ENCODE results near the gene NUDT14.

NUDT14 gene

DNA sequence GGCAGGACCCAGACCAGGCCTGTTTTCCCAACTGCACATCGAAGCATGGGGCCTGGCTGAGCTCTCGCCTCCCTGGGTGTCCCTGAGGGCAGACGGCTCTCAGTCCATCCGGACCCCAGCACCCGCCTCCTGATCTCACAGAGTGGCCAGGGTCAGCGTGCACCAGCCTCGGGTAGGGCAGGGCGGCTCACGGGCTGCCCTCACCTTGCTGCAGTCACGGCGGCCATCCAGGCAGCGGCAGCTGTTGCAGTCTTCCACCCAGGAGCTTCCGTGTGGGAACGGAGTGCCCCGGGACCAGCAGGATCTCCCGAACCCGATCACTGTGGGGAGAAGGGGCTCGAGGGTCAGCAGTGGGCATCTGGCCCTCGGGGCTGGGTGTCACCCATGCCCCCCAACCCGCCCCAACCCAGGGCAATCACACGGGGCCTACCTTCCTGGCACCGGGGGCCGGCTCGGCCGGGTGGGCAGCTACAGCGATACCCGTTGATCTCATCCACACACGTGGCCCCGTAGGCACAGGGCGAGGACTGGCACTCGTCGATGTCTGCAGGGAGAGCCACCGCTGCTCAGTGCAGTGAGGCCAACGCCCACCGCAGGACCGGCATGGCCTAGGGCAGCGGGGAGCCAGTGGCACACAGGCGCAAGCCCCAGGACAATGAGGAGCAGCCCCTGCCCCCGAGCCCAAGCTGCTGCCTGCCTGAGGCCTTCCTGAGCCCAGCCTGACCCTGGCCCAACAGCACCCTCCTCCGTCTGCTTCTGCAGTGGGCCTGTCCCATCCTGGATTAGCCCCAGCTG, 34.7 kb downstream of the NUDT14 start:
- H3K9me3 ChIP-seq (ENCODE audit: insufficient read depth, low read length), result no peaks in the 10 kb centered on the region
- no peak overlapping the region for H3K9ac ChIP-seq (ENCODE audit: insufficient read length, low read depth)
- TF ChIP-seq SUZ12 (IDR thresholded peaks at IDR 0.05; ENCODE audit: extremely low read depth, insufficient read depth, insufficient read length) (no peak), ZNF274 (IDR thresholded peaks at IDR 0.05; ENCODE audit: low read depth, low read length) (no peak), YY1 (IDR thresholded peaks at IDR 0.05; ENCODE audit: insufficient read depth, insufficient read length) (no peak)
- H3K4me3 ChIP-seq (ENCODE audit: insufficient read length, low read depth), result no peak overlapping the region
- H3K27me3 ChIP-seq (ENCODE audit: insufficient read depth, insufficient read length), result no peaks in the 10 kb centered on the region
- H3K4me1 ChIP-seq (ENCODE audit: insufficient read depth, insufficient read length), result peaks cover 2% of the 10 kb centered on the region
- H3K36me3 ChIP-seq (ENCODE audit: insufficient read depth, insufficient read length, low read length), result peaks cover 37% of the 10 kb centered on the region
- no peak for DNase-seq (ENCODE audit: low read depth, low spot score)

DNA sequence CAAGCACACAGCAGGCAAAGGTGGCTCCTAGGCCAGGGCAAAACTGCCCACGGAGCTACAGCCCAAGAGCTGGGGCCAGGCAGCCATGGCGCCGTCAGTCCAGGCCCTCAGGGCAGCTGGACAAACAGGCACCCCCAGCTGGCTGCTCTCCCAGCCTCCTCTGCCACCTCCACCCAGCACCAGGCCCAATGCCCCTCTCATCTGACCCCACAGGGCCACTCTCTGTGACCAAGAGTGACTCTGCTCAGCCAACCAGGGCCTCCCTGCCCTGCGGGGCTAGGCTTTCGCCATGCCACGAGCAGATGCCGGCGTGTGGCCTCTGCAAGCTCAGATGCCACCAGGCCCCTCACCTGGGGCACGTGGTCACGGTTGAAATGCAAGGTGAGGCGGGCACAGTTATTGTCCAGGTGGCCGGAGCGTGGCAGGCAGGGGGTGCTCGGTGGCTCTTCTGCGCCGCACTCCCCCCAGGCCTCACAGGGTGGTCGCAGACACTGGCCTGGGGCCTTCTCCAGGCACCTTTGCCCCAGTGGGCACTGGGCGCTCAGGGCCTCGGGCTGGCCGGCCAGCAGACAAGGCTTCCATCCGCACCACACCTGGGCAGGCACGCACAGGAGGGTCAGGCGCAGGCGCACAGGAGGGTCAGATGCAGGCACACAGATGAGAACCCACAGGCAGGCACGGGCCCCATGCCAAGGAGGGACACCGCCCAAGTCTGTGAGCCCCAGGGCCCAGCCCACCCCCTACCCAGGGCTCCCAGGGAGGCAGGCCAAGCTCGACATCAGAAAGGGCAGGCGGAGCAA, 35.5 kb downstream of the NUDT14 start:
- Histone ChIP-seq H3K36me3 (ENCODE audit: insufficient read depth, insufficient read length, low read length) (peaks cover 34% of the 10 kb centered on the region), H3K9me3 (ENCODE audit: insufficient read depth, low read length) (0 out of 2 replicates have a peak, but pooled peaks cover 2% of the 10 kb centered on the region), H3K9ac (ENCODE audit: insufficient read length, low read depth) (no peak overlapping the region), H3K4me3 (ENCODE audit: insufficient read length, low read depth) (no peak overlapping the region), H3K4me1 (ENCODE audit: insufficient read depth, insufficient read length) (peaks cover 2% of the 10 kb centered on the region), H3K27me3 (ENCODE audit: insufficient read depth, insufficient read length) (no peaks in the 10 kb centered on the region)
- no peak for TF ChIP-seq ZNF274 (IDR thresholded peaks at IDR 0.05; ENCODE audit: low read depth, low read length)
- TF ChIP-seq SUZ12 (IDR thresholded peaks at IDR 0.05; ENCODE audit: extremely low read depth, insufficient read depth, insufficient read length), result no peak
- TF ChIP-seq YY1 (IDR thresholded peaks at IDR 0.05; ENCODE audit: insufficient read depth, insufficient read length), result no peak
- no peak for DNase-seq (ENCODE audit: low read depth, low spot score)

- no peaks in the 10 kb centered on the region for H3K27me3 ChIP-seq (ENCODE audit: insufficient read depth, insufficient read length)
- no peak overlapping the region for H3K9ac ChIP-seq (ENCODE audit: insufficient read length, low read depth)
- TF ChIP-seq SUZ12 (IDR thresholded peaks at IDR 0.05; ENCODE audit: extremely low read depth, insufficient read depth, insufficient read length) (no peak), ZNF274 (IDR thresholded peaks at IDR 0.05; ENCODE audit: low read depth, low read length) (no peak), YY1 (IDR thresholded peaks at IDR 0.05; ENCODE audit: insufficient read depth, insufficient read length) (no peak)
- DNase-seq (ENCODE audit: low read depth, low spot score), result no peak
- H3K9me3 ChIP-seq (ENCODE audit: insufficient read depth, low read length), result peaks cover 10% of the 10 kb centered on the region; the same call in 1 of the 2 replicates
- no peak overlapping the region for H3K4me3 ChIP-seq (ENCODE audit: insufficient read length, low read depth)
- no peaks in the 10 kb centered on the region for H3K4me1 ChIP-seq (ENCODE audit: insufficient read depth, insufficient read length)
- peaks cover 39% of the 10 kb centered on the region for H3K36me3 ChIP-seq (ENCODE audit: insufficient read depth, insufficient read length, low read length)
Observed at GRCh38 chr14:105144666-105145380, 36.3 kb downstream of the NUDT14 start.

DNA sequence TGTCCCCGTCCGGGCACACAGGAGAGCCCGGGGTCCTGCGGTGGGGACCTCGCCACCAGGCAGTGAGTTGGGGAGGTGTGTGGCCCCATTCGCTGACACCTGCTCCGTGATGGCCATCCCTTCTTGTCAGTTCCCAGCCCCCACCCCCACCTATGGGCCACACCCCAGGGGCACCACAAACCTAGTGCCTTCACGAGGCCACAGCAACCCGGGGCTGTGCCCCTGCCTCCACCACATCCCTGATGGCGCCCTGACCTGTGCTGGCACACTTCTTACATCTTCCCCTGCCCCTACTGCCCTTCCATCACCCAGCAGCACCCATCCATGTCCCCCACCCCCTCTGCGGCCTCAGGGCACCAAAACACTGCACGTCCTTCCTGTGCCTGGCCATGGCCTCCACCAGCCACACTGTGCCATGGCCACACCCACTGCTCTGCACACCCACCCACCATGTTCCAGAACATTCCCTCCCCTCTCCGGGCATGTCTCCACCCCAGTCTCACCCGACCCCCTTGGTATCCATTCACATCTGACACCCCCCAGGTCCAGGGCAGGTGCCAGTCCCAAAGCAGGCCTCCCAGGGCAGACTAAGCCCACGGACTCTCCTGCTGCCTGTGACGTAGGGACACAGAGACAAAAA, 37.0 kb downstream of the NUDT14 start:
- Histone ChIP-seq H3K9ac (ENCODE audit: insufficient read length, low read depth) (no peak overlapping the region), H3K4me3 (ENCODE audit: insufficient read length, low read depth) (no peak overlapping the region), H3K4me1 (ENCODE audit: insufficient read depth, insufficient read length) (no peaks in the 10 kb centered on the region), H3K27me3 (ENCODE audit: insufficient read depth, insufficient read length) (no peaks in the 10 kb centered on the region), H3K9me3 (ENCODE audit: insufficient read depth, low read length) (peaks cover 16% of the 10 kb centered on the region; the same call in 1 of the 2 replicates), H3K36me3 (ENCODE audit: insufficient read depth, insufficient read length, low read length) (peaks cover 39% of the 10 kb centered on the region)
- DNase-seq (ENCODE audit: low read depth, low spot score), result no peak
- no peak for TF ChIP-seq ZNF274 (IDR thresholded peaks at IDR 0.05; ENCODE audit: low read depth, low read length)
- TF ChIP-seq SUZ12 (IDR thresholded peaks at IDR 0.05; ENCODE audit: extremely low read depth, insufficient read depth, insufficient read length), result no peak
- TF ChIP-seq YY1 (IDR thresholded peaks at IDR 0.05; ENCODE audit: insufficient read depth, insufficient read length), result no peak

GRCh38 chr14:105143451-105144025, 37.6 kb downstream of the NUDT14 start:
- H3K9ac ChIP-seq (ENCODE audit: insufficient read length, low read depth), result no peak overlapping the region
- no peak for DNase-seq (ENCODE audit: low read depth, low spot score)
- peaks cover under 1% of the 10 kb centered on the region for H3K4me1 ChIP-seq (ENCODE audit: insufficient read depth, insufficient read length)
- no peak overlapping the region for H3K4me3 ChIP-seq (ENCODE audit: insufficient read length, low read depth)
- TF ChIP-seq YY1 (IDR thresholded peaks at IDR 0.05; ENCODE audit: insufficient read depth, insufficient read length) (no peak), SUZ12 (IDR thresholded peaks at IDR 0.05; ENCODE audit: extremely low read depth, insufficient read depth, insufficient read length) (no peak), ZNF274 (IDR thresholded peaks at IDR 0.05; ENCODE audit: low read depth, low read length) (no peak)
- peaks cover 17% of the 10 kb centered on the region; the same call in 1 of the 2 replicates for H3K9me3 ChIP-seq (ENCODE audit: insufficient read depth, low read length)
- H3K36me3 ChIP-seq (ENCODE audit: insufficient read depth, insufficient read length, low read length), result peaks cover 39% of the 10 kb centered on the region
- no peaks in the 10 kb centered on the region for H3K27me3 ChIP-seq (ENCODE audit: insufficient read depth, insufficient read length)

- H3K36me3 ChIP-seq (ENCODE audit: insufficient read depth, insufficient read length, low read length), result peaks cover 36% of the 10 kb centered on the region
Observed at GRCh38 chr14:105142651-105143450, 38.3 kb downstream of the NUDT14 start.

More at GRCh38 chr14:105142651-105143450, 38.3 kb downstream of the NUDT14 start:
- no peaks in the 10 kb centered on the region for H3K27me3 ChIP-seq (ENCODE audit: insufficient read depth, insufficient read length)
- H3K9ac ChIP-seq (ENCODE audit: insufficient read length, low read depth), result no peak overlapping the region
- peaks cover 17% of the 10 kb centered on the region; the same call in 1 of the 2 replicates for H3K9me3 ChIP-seq (ENCODE audit: insufficient read depth, low read length)
- H3K4me1 ChIP-seq (ENCODE audit: insufficient read depth, insufficient read length), result peaks cover 4% of the 10 kb centered on the region
- TF ChIP-seq YY1 (IDR thresholded peaks at IDR 0.05; ENCODE audit: insufficient read depth, insufficient read length) (no peak), SUZ12 (IDR thresholded peaks at IDR 0.05; ENCODE audit: extremely low read depth, insufficient read depth, insufficient read length) (no peak), ZNF274 (IDR thresholded peaks at IDR 0.05; ENCODE audit: low read depth, low read length) (no peak)
- H3K4me3 ChIP-seq (ENCODE audit: insufficient read length, low read depth), result no peak overlapping the region
- no peak for DNase-seq (ENCODE audit: low read depth, low spot score)
